ENCODE results near the gene MB21D2.
"Not testable (repeated sequence)": the region's sequence is repeated elsewhere in the genome, so short reads cannot be mapped to it uniquely, and the experiment has no call there.

Gene MB21D2

GRCh38 chr3:192820161-192820560 lies 97.5 kb downstream of the MB21D2 start:
- no peak overlapping the region for H3K4me3 ChIP-seq (ENCODE audit: low read depth, low read length)
- no peak for DNase-seq (ENCODE audit: low read depth)

GRCh38 chr3:192819001-192819569 lies 98.6 kb downstream of the MB21D2 start:
- no peak overlapping the region for H3K4me3 ChIP-seq (ENCODE audit: low read depth, low read length)
- DNase-seq (ENCODE audit: low read depth): peak; percentile 56

- no peak overlapping the region for H3K4me3 ChIP-seq (ENCODE audit: low read depth, low read length)
- DNase-seq (ENCODE audit: low read depth): no peak
Observed at GRCh38 chr3:192818126-192818525, 99.5 kb downstream of the MB21D2 start.

- no peak overlapping the region for H3K4me3 ChIP-seq (ENCODE audit: low read depth, low read length)
- no peak for DNase-seq (ENCODE audit: low read depth)
Observed at GRCh38 chr3:192817506-192817905, 100.2 kb downstream of the MB21D2 start.

- no peak overlapping the region for H3K4me3 ChIP-seq (ENCODE audit: low read depth, low read length)
- peak; percentile 60 for DNase-seq (ENCODE audit: low read depth)
Observed at GRCh38 chr3:192817053-192817452, 100.6 kb downstream of the MB21D2 start.

GRCh38 chr3:192816351-192816750 lies 101.3 kb downstream of the MB21D2 start:
- H3K4me3 ChIP-seq (ENCODE audit: low read depth, low read length): no peak overlapping the region
- no peak for DNase-seq (ENCODE audit: low read depth)

GRCh38 chr3:192812743-192813383 lies 104.8 kb downstream of the MB21D2 start:
- H3K4me3 ChIP-seq (ENCODE audit: low read depth, low read length): no peak overlapping the region
- DNase-seq (ENCODE audit: low read depth): no peak

- DNase-seq (ENCODE audit: low read depth): no peak
Observed at GRCh38 chr3:192805711-192806110, 111.9 kb downstream of the MB21D2 start.

GRCh38 chr3:192804502-192804901 lies 113.2 kb downstream of the MB21D2 start:
- no peak overlapping the region for H3K4me3 ChIP-seq (ENCODE audit: low read depth, low read length)
- DNase-seq (ENCODE audit: low read depth): no peak

More at GRCh38 chr3:192805711-192806110, 111.9 kb downstream of the MB21D2 start:
- H3K4me3 ChIP-seq (ENCODE audit: low read depth, low read length): no peak overlapping the region

- no peak for DNase-seq (ENCODE audit: low read depth)
- H3K4me3 ChIP-seq (ENCODE audit: low read depth, low read length): no peak overlapping the region
Observed at GRCh38 chr3:192802957-192803899, 114.4 kb downstream of the MB21D2 start.

- DNase-seq (ENCODE audit: low read depth): no peak
- H3K4me3 ChIP-seq (ENCODE audit: low read depth, low read length): no peak overlapping the region
Observed at GRCh38 chr3:192801985-192802384, 115.7 kb downstream of the MB21D2 start.

- DNase-seq (ENCODE audit: low read depth): no peak
- H3K4me3 ChIP-seq (ENCODE audit: low read depth, low read length): no peak overlapping the region
Observed at GRCh38 chr3:192799721-192800120, 117.9 kb downstream of the MB21D2 start.

- no peak overlapping the region for H3K4me3 ChIP-seq (ENCODE audit: low read depth, low read length)
- no peak for DNase-seq (ENCODE audit: low read depth)
Observed at GRCh38 chr3:192795021-192795420, 122.6 kb downstream of the MB21D2 start.

- DNase-seq (ENCODE audit: low read depth): no peak
Observed at GRCh38 chr3:192794216-192794615, 123.4 kb downstream of the MB21D2 start.

GRCh38 chr3:192788816-192789515 lies 128.7 kb downstream of the MB21D2 start:
- DNase-seq (ENCODE audit: low read depth); H3K4me3 ChIP-seq (ENCODE audit: low read depth, low read length): not testable (repeated sequence)

More at GRCh38 chr3:192794216-192794615, 123.4 kb downstream of the MB21D2 start:
- no peak overlapping the region for H3K4me3 ChIP-seq (ENCODE audit: low read depth, low read length)

GRCh38 chr3:192778508-192778907 lies 139.1 kb downstream of the MB21D2 start:
- no peak for DNase-seq (ENCODE audit: low read depth)
- no peak overlapping the region for H3K4me3 ChIP-seq (ENCODE audit: low read depth, low read length)

GRCh38 chr3:192774341-192774740 lies 143.3 kb downstream of the MB21D2 start:
- not testable (repeated sequence) for DNase-seq (ENCODE audit: low read depth); H3K4me3 ChIP-seq (ENCODE audit: low read depth, low read length)

GRCh38 chr3:192772240-192772894 lies 145.3 kb downstream of the MB21D2 start:
- no peak for DNase-seq (ENCODE audit: low read depth)

GRCh38 chr3:192758654-192759053 lies 159.0 kb downstream of the MB21D2 start:
- DNase-seq (ENCODE audit: low read depth): no peak
- no peak overlapping the region for H3K4me3 ChIP-seq (ENCODE audit: low read depth, low read length)

More at GRCh38 chr3:192772240-192772894, 145.3 kb downstream of the MB21D2 start:
- H3K4me3 ChIP-seq (ENCODE audit: low read depth, low read length): no peak overlapping the region
